GM12892 (cell line): ENCODE measurements around the gene TRIO.

Experiments
- DNase-seq: peaks from one replicate; pipeline ENCODE4 v3.0.0; 2011; ENCODE audit not compliant: insufficient read length
- FAIRE-seq: peaks from 2 replicates; lab custom pipeline; 2011; peaks lifted over from hg19 to GRCh38; lab: Jason Lieb, UNC
- POLR2A ChIP-seq: IDR thresholded peaks from 2 replicates; pipeline ENCODE4 v1.6.1; 2011; ENCODE audit warnings: low read depth, low read length, control low read depth
- POLR2AphosphoS5 ChIP-seq: IDR thresholded peaks from 2 replicates; pipeline ENCODE4 v1.6.1; 2011; ENCODE audit warnings: low read depth, low read length, control low read depth
- TAF1 ChIP-seq: IDR thresholded peaks from 2 replicates; pipeline ENCODE4 v1.6.1; 2011; ENCODE audit warnings: low read depth, mild to moderate bottlenecking, control low read depth, low read length, borderline replicate concordance

TRIO gene

DNA sequence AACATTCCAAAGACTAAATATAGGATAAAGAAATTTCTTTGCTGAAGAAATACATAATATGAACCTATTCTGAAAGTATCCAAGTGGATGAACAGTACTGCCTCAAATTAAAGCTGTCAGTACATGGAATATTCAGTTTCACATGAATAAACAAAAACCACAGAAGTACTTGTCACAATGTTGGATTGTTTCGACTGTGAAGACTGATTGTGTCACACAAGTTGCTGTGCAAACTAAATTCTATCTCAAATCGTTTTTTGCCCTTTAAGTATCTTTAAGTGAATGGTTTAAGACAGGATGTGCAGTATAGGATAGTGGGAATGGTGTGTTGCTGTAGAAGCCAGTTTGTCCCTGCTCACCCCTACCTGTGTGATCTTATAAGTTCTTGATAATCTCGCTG, 301.0 kb downstream of the TRIO start:
- FAIRE-seq (no peak), DNase-seq (no peak)
- TF ChIP-seq POLR2A: no peak
- TF ChIP-seq TAF1: no peak
- TF ChIP-seq POLR2AphosphoS5: no peak

DNA sequence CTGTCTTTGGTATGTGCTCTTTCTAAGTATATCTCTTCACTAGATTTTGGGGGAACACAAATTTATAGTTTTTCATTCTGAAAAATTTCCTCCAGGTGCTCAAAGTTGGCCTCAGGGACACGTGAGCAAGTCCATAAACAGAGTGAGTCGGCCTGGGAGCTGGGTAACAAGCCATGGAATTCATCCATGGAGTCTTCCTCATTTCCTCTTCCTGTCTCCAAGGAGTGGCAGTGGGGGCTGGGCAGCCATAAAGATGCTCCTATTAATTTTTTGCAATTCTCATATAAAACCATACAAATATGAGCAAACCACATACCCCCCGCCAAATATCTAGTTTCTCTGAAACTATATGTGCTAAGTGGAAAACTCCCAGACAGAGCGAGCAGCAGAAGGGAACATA, 301.9 kb downstream of the TRIO start:
- FAIRE-seq (no peak), DNase-seq (no peak)
- TF ChIP-seq POLR2AphosphoS5: no peak
- TF ChIP-seq TAF1: no peak

- DNase-seq (no peak), FAIRE-seq (no peak)
- TF ChIP-seq POLR2AphosphoS5 (no peak), TAF1 (no peak), POLR2A (no peak)
Measured at GRCh38 chr5:14445576-14446290, 302.6 kb downstream of the TRIO start.

DNA sequence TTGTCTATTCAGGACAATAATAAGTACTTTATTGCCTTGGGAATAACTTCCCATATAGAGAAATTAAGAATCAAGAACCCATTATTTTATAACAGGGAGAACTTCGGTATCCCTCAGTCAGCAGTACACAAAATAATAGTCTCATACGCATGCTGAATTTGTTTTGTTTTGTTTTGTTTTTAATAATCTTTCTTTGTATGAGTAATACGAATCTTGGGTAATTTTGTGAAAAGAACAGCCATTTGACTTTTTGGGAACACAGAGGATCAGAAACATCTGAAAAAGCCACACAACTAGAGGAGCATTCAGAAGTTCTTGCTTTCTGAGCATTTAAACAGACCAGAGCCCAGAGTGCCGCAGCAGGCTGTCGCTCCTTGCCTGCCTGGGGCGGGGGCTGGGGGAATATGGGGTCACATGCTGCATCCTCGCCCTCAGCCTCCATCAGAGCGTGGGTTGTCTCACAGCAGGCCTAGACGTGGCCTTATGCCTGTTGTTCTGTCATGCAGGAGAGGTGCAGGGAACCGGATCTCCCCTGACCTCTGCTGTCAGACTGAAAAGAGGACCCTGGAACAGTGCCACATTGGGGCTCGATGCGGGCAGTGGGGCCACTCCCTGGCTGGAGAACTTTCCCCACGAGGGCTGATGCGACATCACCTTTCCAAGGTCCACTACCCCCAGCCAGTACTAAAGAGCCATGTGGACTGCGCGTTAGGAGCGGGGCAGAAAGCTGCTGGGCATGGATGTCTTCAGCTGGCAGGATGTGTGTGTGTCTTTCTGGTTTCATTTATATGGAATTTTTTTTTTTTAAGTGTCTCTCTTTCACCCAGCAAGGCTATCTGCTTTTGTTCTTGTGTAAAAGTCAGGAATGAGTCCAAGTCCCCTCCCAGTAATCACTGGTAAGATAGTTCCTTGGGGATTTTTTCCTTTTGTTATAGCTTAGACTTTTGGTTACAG, 305.1 kb downstream of the TRIO start:
- FAIRE-seq (peak; percentile 50), DNase-seq (no peak)
- TF ChIP-seq TAF1 (no peak), POLR2AphosphoS5 (no peak), POLR2A (no peak)

DNA sequence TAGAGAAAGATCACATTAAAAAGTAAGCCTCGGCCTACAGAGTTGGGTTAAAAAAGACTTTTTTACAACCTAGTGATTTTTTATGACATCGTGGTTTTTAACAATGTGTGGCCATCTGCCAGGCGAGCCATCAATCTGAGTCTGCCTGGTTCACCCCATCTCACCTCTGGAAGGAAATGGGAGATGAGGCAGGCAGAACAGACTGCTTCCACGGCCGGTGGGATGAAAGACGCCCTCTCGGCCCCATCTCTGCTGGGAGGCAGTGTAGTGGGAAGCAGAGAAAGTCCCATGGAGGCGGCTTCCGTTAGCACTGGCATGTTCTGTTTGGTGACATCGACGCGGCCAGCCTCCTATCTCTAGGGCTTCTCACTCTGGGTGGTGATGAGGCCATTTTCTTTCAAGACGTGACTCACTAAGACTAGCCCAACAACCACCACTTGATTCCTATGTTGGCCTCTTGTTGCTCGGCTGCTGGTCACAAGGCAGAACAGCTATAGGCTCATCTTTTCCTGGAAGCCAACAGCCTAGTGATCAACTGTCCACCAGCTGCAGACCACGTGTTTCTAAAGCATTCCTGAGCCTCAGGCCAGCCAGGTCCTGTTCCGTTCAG, 306.0 kb downstream of the TRIO start:
- FAIRE-seq (no peak), DNase-seq (no peak)
- no peak for TF ChIP-seq POLR2AphosphoS5
- no peak for TF ChIP-seq POLR2A
- TF ChIP-seq TAF1: no peak

DNA sequence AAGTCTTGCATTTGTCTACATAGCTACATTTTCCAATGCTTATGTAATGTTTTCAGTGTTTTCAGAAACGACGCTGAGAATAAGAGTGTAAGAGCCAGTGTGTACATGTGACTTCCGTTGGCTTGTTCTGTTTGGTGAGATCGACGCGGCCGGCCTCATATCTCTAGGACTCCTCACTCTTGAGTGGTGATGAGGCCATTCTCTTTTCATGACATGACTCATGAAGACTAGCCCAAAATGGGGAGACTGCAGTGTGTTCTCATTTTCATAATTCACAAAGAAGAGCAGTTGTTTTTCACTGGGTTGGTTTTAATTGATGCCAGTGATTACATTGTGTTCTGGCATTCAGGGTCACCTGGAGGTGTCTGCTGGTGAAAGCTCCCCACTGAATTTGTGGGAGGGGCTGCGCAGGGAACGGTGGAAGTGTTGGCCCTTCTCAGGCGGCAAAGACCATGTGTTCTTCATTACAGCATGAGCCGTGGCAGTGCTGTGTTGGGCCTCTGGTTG, 306.9 kb downstream of the TRIO start:
- DNase-seq: no peak
- FAIRE-seq: no peak
- TF ChIP-seq POLR2AphosphoS5: no peak
- no peak for TF ChIP-seq POLR2A
- no peak for TF ChIP-seq TAF1

- no peak for DNase-seq
- no peak for FAIRE-seq
- TF ChIP-seq TAF1: no peak
- no peak for TF ChIP-seq POLR2A
Measured at GRCh38 chr5:14450742-14451141, 307.6 kb downstream of the TRIO start.

DNA sequence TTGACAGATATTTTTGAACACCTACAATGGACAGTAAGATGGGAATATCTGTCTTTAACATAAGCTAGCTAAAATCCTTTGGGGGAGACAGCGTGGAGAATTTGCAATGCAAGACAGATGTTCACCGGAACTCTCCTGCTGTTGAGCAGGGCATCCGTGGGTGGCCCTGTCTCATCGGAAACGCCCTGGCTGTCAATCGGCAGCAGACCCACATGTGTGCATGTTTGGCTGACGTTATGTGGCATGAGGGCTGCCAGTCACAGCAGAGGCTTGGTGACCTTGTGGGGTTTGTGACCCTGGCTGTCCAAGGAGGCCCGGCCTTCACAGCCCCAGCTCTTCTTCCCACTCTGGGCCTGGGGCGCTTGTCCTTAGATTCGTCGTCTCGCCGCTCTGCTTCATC, 308.7 kb downstream of the TRIO start:
- FAIRE-seq: no peak
- no peak for TF ChIP-seq TAF1
- TF ChIP-seq POLR2A: no peak
- no peak for TF ChIP-seq POLR2AphosphoS5
- DNase-seq: no peak

- DNase-seq (no peak), FAIRE-seq (no peak)
- no peak for TF ChIP-seq TAF1
- TF ChIP-seq POLR2A: no peak
- TF ChIP-seq POLR2AphosphoS5: no peak
Measured at GRCh38 chr5:14452685-14453454, 309.7 kb downstream of the TRIO start.

GRCh38 chr5:14453481-14453880, 310.3 kb downstream of the TRIO start:
- FAIRE-seq: no peak
- no peak for DNase-seq
- no peak for TF ChIP-seq TAF1
- TF ChIP-seq POLR2A: no peak
- no peak for TF ChIP-seq POLR2AphosphoS5

DNA sequence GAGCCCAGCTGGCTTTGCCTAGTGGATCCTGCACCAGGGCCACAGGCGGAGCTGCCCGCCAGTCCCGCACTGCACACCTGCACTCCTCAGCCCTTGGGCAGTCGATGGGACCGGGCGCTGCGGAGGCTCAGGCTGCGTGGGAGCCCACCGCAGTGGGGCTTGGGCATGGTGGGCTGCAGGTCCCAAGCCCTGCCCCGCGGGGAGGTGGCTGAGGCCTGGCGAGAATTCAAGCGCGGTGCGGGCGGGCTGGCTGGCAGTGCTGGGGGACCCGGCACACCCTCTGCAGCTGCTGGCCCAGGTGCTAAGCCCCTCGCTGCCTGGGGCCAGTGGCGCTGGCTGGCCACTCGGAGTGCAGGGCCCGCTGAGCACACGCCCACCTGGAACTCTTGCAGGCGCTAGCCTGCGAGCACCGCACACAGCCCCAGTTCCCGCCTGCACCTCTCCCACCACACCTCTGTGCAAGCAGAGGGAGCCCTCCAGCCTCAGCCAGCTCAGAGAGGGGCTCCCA, 312.7 kb downstream of the TRIO start:
- no peak for FAIRE-seq
- no peak for DNase-seq
- no peak for TF ChIP-seq POLR2AphosphoS5
- no peak for TF ChIP-seq TAF1
- no peak for TF ChIP-seq POLR2A
